Testis (tissue), 5 donors: ENCODE data around the gene RPS10. TPM values are rescaled to one million over a fixed set of nuclear protein-coding genes. Genes with fewer than 3 reads are reported as not detected.

Experiments
- DNase-seq: peaks from one replicate; pipeline ENCODE4 v3.0.0-alpha.2; 2019
- H3K27ac ChIP-seq, 2 donors: fragments of 200-600 bp; sonication (generic); one replicate each; pipeline ENCODE4 v1.5.1; 2019
- H3K27me3 ChIP-seq: fragments of 200-600 bp; sonication (generic); one replicate; pipeline ENCODE4 v1.5.1; 2019
- H3K36me3 ChIP-seq: fragments of 200-600 bp; sonication (generic); one replicate; pipeline ENCODE4 v1.5.1; 2017; ENCODE audit warnings: low read depth; ENCODE audit errors: missing control alignments
- H3K4me1 ChIP-seq: fragments of 200-600 bp; sonication (generic); one replicate; pipeline ENCODE4 v1.5.1; 2019
- H3K4me3 ChIP-seq, 2 donors: fragments of 200-600 bp; sonication (generic); one replicate each; pipeline ENCODE4 v1.5.1; 2017 to 2019
- H3K9me3 ChIP-seq: fragments of 200-600 bp; sonication (generic); one replicate; pipeline ENCODE4 v1.5.1; 2017
- POLR2A ChIP-seq: fragments of 450-650 bp; IDR thresholded peaks from one replicate; pipeline ENCODE4 v1.6.1; 2017; ENCODE audit warnings: antibody characterized with exemption, mild to moderate bottlenecking, moderate library complexity
- WGBS, 2 donors: methylation state at CpG; one replicate each; pipeline ENCODE4 v1.1.5; 2018; 5-methylcytosine and 5-hydroxymethylcytosine counted together
- intact Hi-C: fragments of 100-400 bp; cut with DNase I; formaldehyde crosslinking; loops from one replicate; pipeline ENCODE4 v1.15.1; 2023; ENCODE audit warnings: low total_unique reads
- long read RNA-seq, 2 donors: transcript quantifications; one replicate each; lab custom pipeline, GENCODE V29; 2026
- polyA plus RNA-seq: library from polyadenylated mRNA; stranded (reverse); fragments of 350-450 nt; fragmentation: Illumina TruSeq; extraction: RNeasy Lipid Tissue Mini Kit (QIAGEN cat#74804); gene quantifications from one replicate; pipeline ENCODE4 v1.2.3, GENCODE V29; 2014; ENCODE audit warnings: low read depth, low replicate concordance; ENCODE audit not compliant: insufficient read depth
- total RNA-seq, 2 donors: library from RNA; depleted of rRNA; stranded (reverse); fragments of >200 nt; gene quantifications; one replicate each; pipeline ENCODE4 v1.2.3, GENCODE V29; 2016
- TF ChIP-seq, protein P1 (sequence below), 3 experiments: fragments of 450-650 bp in 2 of 3; fragments of 200-600 bp in 1 of 3; sonication (generic) in 1 of 3; IDR thresholded peaks; one replicate each; pipeline ENCODE4 v1.5.1; 2016 to 2019; ENCODE audit warnings: antibody characterized with exemption in 3 of 3, mild to moderate bottlenecking in 2 of 3, moderate library complexity in 1 of 3

RPS10 gene
- total RNA-seq (1,000 to 10,000 TPM in 1 of 2 donors, 100 to 1,000 TPM in 1; 926 to 1,691 TPM), polyA plus RNA-seq (1,309 TPM)
- long read RNA-seq, donor 1, transcript RPS10-206 (6 exons, 781 nt) = minor isoform, 14 of 1,315 reads
- long read RNA-seq, donor 1, transcript RPS10-208 (5 exons, 1,407 nt) = minor isoform, 35 of 1,315 reads
- long read RNA-seq, donor 1, transcript RPS10-209 (6 exons, 588 nt) = major isoform, 906 of 1,315 reads
- long read RNA-seq, donor 1, transcript RPS10-205 (3 exons, 734 nt) = minor isoform, 28 of 1,315 reads
- long read RNA-seq, donor 1, partial matches to known transcripts = 289 of 1,315 reads
- long read RNA-seq, donor 1, other reads (novel, unspliced or antisense) = 42 of 1,315 reads
- long read RNA-seq, donor 2, transcript RPS10-208 (5 exons, 1,407 nt) = minor isoform, 13 of 701 reads
- long read RNA-seq, donor 2, transcript RPS10-209 (6 exons, 588 nt) = major isoform, 451 of 701 reads
- long read RNA-seq, donor 2, transcript RPS10-205 (3 exons, 734 nt) = minor isoform, 11 of 701 reads
- long read RNA-seq, donor 2, transcript RPS10-206 (6 exons, 781 nt) = minor isoform, 6 of 701 reads
- long read RNA-seq, donor 2, partial matches to known transcripts = 196 of 701 reads
- long read RNA-seq, donor 2, other reads (novel, unspliced or antisense) = 24 of 701 reads

DNA sequence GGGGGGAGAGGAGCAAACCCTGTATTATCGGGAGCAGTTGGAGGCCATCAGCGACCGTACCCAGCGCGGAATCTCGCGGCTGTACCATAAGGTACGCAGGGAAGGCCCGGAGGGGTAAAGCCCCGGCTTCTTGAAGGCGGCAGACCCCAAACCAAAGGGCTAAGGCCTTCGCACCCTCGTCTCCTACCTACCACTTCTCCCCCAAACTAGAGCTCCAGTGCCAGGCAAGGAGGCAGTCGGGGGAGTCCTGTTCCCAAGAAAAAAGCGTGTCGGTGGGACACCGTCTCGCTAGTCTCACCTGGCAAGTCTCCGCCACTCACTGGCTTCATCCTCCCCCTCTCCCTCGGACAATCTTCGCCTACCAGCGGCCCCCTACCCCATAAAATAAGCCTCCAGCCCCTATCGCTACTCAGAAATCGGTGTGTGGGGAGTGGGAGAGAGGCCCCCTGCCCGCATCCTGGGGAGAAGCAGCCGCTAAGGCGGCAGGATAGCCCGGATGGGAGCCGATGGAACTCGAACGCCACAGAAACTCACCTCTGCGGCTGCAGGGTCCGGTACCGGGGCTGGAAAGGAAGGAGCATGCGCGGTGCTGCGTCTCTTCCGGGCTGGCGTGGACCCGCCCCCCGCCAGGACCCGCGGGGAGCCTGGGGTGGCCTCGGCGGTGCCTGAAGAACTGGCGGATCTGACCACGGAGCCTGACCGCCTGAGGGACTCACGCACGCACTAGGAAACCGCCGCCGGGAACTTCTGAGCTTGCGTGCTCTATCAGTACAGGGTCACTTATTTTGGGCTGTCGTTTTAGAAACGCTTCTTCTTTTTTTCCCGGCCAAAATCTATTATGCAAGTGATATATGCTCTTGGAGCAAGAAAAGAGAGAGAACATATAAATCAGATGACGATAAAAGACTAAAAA is at the start of gene RPS10:
Gene RPS10 (minus strand): TSS at position 572 of the 913 bp plus-strand sequence. CDS start 848 bp downstream, outside the sequence.
- intact Hi-C loops = no loop called here
- Histone ChIP-seq H3K27me3 (no peaks in the 10 kb centered on the region), H3K27ac (peak within 1 kb of the TSS; percentile 18 to 85), H3K4me1 (peaks cover 13% of the 10 kb centered on the region), H3K9me3 (no peaks in the 10 kb centered on the region), H3K4me3 (peak within 1 kb of the TSS; percentile 65 to 86), H3K36me3 (no peaks in the 10 kb centered on the region)
- 0% methylated on average over 33 to 57 of the region's 58 CpGs for WGBS, 2 donors
- TF ChIP-seq POLR2A = peak; percentile 28
- TF ChIP-seq, protein P1, sequence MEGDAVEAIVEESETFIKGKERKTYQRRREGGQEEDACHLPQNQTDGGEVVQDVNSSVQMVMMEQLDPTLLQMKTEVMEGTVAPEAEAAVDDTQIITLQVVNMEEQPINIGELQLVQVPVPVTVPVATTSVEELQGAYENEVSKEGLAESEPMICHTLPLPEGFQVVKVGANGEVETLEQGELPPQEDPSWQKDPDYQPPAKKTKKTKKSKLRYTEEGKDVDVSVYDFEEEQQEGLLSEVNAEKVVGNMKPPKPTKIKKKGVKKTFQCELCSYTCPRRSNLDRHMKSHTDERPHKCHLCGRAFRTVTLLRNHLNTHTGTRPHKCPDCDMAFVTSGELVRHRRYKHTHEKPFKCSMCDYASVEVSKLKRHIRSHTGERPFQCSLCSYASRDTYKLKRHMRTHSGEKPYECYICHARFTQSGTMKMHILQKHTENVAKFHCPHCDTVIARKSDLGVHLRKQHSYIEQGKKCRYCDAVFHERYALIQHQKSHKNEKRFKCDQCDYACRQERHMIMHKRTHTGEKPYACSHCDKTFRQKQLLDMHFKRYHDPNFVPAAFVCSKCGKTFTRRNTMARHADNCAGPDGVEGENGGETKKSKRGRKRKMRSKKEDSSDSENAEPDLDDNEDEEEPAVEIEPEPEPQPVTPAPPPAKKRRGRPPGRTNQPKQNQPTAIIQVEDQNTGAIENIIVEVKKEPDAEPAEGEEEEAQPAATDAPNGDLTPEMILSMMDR (IDR thresholded peaks at IDR 0.05) = no peak
- DNase-seq = peak; percentile 96

- Histone ChIP-seq H3K4me1 (no peaks in the 10 kb centered on the region), H3K36me3 (no peaks in the 10 kb centered on the region), H3K27me3 (no peaks in the 10 kb centered on the region), H3K9me3 (no peaks in the 10 kb centered on the region), H3K4me3 (no peak overlapping the region), H3K27ac (no peak overlapping the region)
- intact Hi-C loops = no loop called here
- no peak for TF ChIP-seq POLR2A
- TF ChIP-seq, protein P1 (IDR thresholded peaks at IDR 0.05) = no peak
- no peak for DNase-seq
- 77 to 78% methylated on average over 5 of the region's 5 CpGs for WGBS, 2 donors
These were observed 49.4 kb upstream of the RPS10 start for GRCh38 chr6:34475238-34475682.

DNA sequence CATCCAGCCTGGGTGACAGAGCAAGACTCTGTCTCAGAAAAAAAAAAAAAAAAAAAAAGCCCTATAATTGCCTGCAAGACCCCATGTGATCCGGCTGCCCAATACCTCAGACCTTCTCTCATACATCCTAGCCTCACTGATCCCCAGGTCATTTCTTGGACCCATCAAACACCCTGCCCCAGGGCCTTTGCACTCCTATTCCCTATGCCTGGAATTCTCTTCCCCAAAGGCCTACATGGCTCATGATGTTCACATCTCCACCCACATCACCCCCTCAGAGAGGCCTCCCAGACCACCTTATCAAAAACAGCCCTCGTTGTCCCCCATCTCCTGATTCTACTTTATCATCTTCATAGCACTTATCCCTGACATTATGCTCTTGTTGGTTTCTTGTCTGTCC is 48.9 kb upstream of the RPS10 start:
- no peak overlapping the region for H3K4me3 ChIP-seq
- DNase-seq = no peak
- no peaks in the 10 kb centered on the region for H3K9me3 ChIP-seq
- intact Hi-C loops = no loop called here
- WGBS, 2 donors = 85 to 87% methylated on average over 2 of the region's 2 CpGs
- H3K36me3 ChIP-seq = no peaks in the 10 kb centered on the region
- H3K27ac ChIP-seq = no peak overlapping the region
- no peaks in the 10 kb centered on the region for H3K4me1 ChIP-seq
- TF ChIP-seq, protein P1 (IDR thresholded peaks at IDR 0.05) = no peak
- TF ChIP-seq POLR2A = no peak
- H3K27me3 ChIP-seq = no peaks in the 10 kb centered on the region

DNA sequence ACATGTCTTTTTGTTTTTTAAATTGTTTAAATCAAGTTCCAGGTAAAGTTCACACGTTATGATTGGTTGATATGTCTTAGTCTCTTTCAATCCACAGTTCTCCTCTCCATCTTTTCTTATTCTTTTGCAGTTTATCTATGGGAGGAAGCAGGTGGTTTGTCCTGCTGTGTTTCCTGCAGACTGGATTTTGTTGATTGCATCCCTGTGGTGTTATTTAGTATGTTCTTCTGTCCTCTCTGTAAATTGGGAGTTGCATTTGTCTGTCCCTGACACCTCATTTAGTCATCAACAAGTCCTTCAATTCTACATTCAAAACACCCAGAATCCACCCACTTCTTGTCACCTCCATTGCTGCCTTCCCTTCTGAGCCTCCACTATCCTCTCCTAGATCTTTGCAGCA is 48.1 kb upstream of the RPS10 start:
- H3K9me3 ChIP-seq = no peaks in the 10 kb centered on the region
- H3K27me3 ChIP-seq = no peaks in the 10 kb centered on the region
- H3K4me3 ChIP-seq = no peak overlapping the region
- no peaks in the 10 kb centered on the region for H3K36me3 ChIP-seq
- no peak for DNase-seq
- no peak overlapping the region for H3K27ac ChIP-seq
- intact Hi-C loops = no loop called here
- 79 to 87% methylated on average over 1 of the region's 1 CpG for WGBS, 2 donors
- no peaks in the 10 kb centered on the region for H3K4me1 ChIP-seq
- TF ChIP-seq, protein P1 (IDR thresholded peaks at IDR 0.05) = no peak
- no peak for TF ChIP-seq POLR2A
